DOHH2 (cell line): Measurements from ENCODE around the gene SENP2.
"Not testable (repeated sequence)": the region's sequence is repeated elsewhere in the genome, so short reads cannot be mapped to it uniquely, and the experiment has no call there.

Experiments
- H3F3A ChIP-seq: fragments of 200-600 bp; sonication (generic), shearing (Covaris generic); 2 replicates; pipeline ENCODE4 v1.6.0; 2016; ENCODE audit warnings: antibody characterized with exemption, mild to moderate bottlenecking; ENCODE audit not compliant: control insufficient read depth, insufficient read depth
- H3K27ac ChIP-seq: fragments of 200-600 bp; sonication (generic); 2 replicates; pipeline ENCODE4 v1.5.1; 2014; ENCODE audit warnings: low read depth, mild to moderate bottlenecking, low read length, moderate library complexity
- H3K27me3 ChIP-seq: fragments of 200-600 bp; sonication (generic); 2 replicates; pipeline ENCODE4 v1.6.1; 2014; ENCODE audit warnings: mild to moderate bottlenecking, low read length, mixed read lengths; ENCODE audit not compliant: control insufficient read depth
- H3K36me3 ChIP-seq: fragments of 200-600 bp; sonication (generic); 2 replicates; pipeline ENCODE4 v1.6.1; 2014; ENCODE audit warnings: mild to moderate bottlenecking, low read length, moderate library complexity, mixed read lengths; ENCODE audit not compliant: control insufficient read depth
- H3K4me1 ChIP-seq: fragments of 200-600 bp; sonication (generic); 2 replicates; pipeline ENCODE4 v1.6.1; 2014; ENCODE audit warnings: mild to moderate bottlenecking, low read length, mixed read lengths; ENCODE audit not compliant: control insufficient read depth
- H3K4me2 ChIP-seq: fragments of 200-600 bp; sonication (generic); 2 replicates; pipeline ENCODE4 v1.6.0; 2014; ENCODE audit warnings: mild to moderate bottlenecking, low read length, moderate library complexity
- H3K4me3 ChIP-seq: fragments of 200-600 bp; sonication (generic); 2 replicates; pipeline ENCODE4 v1.5.1; 2014; ENCODE audit warnings: mild to moderate bottlenecking, low read length, mixed read lengths
- H3K79me2 ChIP-seq: fragments of 200-600 bp; sonication (generic); 2 replicates; pipeline ENCODE4 v1.6.1; 2014; ENCODE audit warnings: mild to moderate bottlenecking, low read length, mixed read lengths; ENCODE audit not compliant: control insufficient read depth
- H3K9me2 ChIP-seq: fragments of 200-600 bp; sonication (generic); replicated peaks from 2 replicates; pipeline ENCODE4 v1.6.1; 2014; ENCODE audit warnings: mild to moderate bottlenecking, low read length, mixed read lengths; ENCODE audit not compliant: control insufficient read depth
- H3K9me3 ChIP-seq: fragments of 200-600 bp; sonication (generic); 2 replicates; pipeline ENCODE4 v1.6.1; 2014; ENCODE audit warnings: antibody characterized with exemption, low read length, mixed read lengths; ENCODE audit not compliant: control insufficient read depth, insufficient read depth
- H4K20me1 ChIP-seq: fragments of 200-600 bp; sonication (generic); 2 replicates; pipeline ENCODE4 v1.6.0; 2014; ENCODE audit warnings: low read depth, mild to moderate bottlenecking, antibody characterized with exemption, low read length, moderate library complexity; ENCODE audit not compliant: control insufficient read depth, insufficient read depth
- CTCF ChIP-seq: fragments of 200-600 bp; sonication (generic); IDR thresholded peaks from one replicate; pipeline ENCODE4 v1.5.1; 2014; ENCODE audit warnings: antibody characterized with exemption, mild to moderate bottlenecking, low read depth, low read length; ENCODE audit not compliant: poor library complexity, severe bottlenecking
- EZH2phosphoT487 ChIP-seq: fragments of 200-600 bp; sonication (generic); IDR thresholded peaks from 2 replicates; pipeline ENCODE4 v1.6.1; 2017; ENCODE audit warnings: borderline replicate concordance, mild to moderate bottlenecking, antibody characterized with exemption, low read length, moderate library complexity, mixed read lengths

The SENP2 gene

GRCh38 chr3:185552358-185552877 is 33.7 kb upstream of the SENP2 start, which contains the start of gene LIPH:
Gene LIPH, minus strand, starts transcription at chr3:185552588. Its CDS starts 117 bp downstream, at chr3:185552471.
- TF ChIP-seq CTCF (no peak), EZH2phosphoT487 (no peak)

DNA sequence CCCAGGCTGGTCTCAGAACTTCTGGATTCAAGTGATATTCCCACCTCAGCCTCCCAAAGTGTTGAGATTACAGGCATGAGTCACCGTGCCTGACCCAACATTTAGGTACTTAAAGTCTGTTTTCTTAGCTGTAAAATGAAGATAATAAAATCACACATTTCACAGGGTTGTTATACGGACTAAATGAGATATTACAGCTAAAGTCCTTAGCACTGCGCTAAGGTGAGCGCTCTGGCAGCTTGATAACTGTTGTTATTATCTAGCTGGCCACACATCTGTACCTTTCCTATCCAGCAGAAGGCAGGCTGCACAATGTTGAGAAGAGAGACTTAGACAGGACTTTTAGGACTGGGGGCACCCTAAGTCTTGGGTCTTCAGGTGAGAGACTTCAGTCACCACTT is 31.0 kb upstream of the SENP2 start:
- H3K79me2 ChIP-seq = no peaks in the 10 kb centered on the region
- no peak overlapping the region for H3K27ac ChIP-seq
- H4K20me1 ChIP-seq = no peaks in the 10 kb centered on the region
- no peak for TF ChIP-seq CTCF
- no peak for TF ChIP-seq EZH2phosphoT487
- no peaks in the 10 kb centered on the region for H3K9me3 ChIP-seq
- no peak overlapping the region for H3K4me3 ChIP-seq
- H3K36me3 ChIP-seq = no peaks in the 10 kb centered on the region
- H3K4me1 ChIP-seq = peaks cover 15% of the 10 kb centered on the region
- H3K9me2 ChIP-seq = no peaks in the 10 kb centered on the region
- peaks cover 5% of the 10 kb centered on the region; the same call in 1 of the 2 replicates for H3F3A ChIP-seq
- H3K27me3 ChIP-seq = no peaks in the 10 kb centered on the region
- no peak overlapping the region for H3K4me2 ChIP-seq

More at GRCh38 chr3:185552358-185552877, 33.7 kb upstream of the SENP2 start, which contains the start of gene LIPH:
- Histone ChIP-seq H3K9me3 (no peaks in the 10 kb centered on the region), H3K4me2 (peak within 1 kb of the TSS; percentile 34; the same call in 1 of the 2 replicates), H3K4me1 (peaks cover 6% of the 10 kb centered on the region), H3K27me3 (no peaks in the 10 kb centered on the region), H3K36me3 (no peaks in the 10 kb centered on the region), H3K9me2 (no peaks in the 10 kb centered on the region), H3F3A (peaks cover 5% of the 10 kb centered on the region; the same call in 1 of the 2 replicates), H3K79me2 (no peaks in the 10 kb centered on the region), H3K4me3 (no peak within 1 kb of the TSS), H4K20me1 (no peaks in the 10 kb centered on the region), H3K27ac (no peak within 1 kb of the TSS)

DNA sequence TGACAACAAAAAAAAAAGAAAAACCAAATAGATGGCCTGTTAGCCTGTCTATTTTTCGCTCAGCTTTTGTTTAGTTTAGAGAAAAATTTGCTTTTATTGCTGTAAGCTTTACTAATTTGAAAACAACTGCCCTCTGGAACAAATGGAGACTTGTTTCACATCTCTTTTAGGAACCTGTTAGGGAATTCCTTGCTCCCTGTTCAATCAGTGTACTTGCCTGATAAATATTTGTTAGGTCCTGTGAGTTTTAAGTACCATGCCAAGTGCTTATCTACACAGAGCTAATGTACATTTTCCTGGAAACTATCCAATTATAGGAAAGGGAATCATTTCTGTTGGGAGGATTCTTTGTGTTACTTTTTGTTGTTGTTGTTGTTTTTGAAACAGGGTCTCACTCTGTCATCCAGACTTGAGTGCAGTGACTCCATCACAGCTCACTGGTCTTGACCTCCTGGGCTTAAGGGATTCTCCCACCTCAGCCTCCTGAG is 30.2 kb upstream of the SENP2 start:
- Histone ChIP-seq H3K4me2 (no peak overlapping the region), H3K27me3 (no peaks in the 10 kb centered on the region), H3K9me2 (no peaks in the 10 kb centered on the region), H3F3A (peaks cover 5% of the 10 kb centered on the region; the same call in 1 of the 2 replicates), H3K36me3 (no peaks in the 10 kb centered on the region), H3K79me2 (no peaks in the 10 kb centered on the region), H3K4me1 (peaks cover 15% of the 10 kb centered on the region), H4K20me1 (no peaks in the 10 kb centered on the region), H3K4me3 (no peak overlapping the region), H3K27ac (no peak overlapping the region), H3K9me3 (no peaks in the 10 kb centered on the region)
- no peak for TF ChIP-seq EZH2phosphoT487
- no peak for TF ChIP-seq CTCF

DNA sequence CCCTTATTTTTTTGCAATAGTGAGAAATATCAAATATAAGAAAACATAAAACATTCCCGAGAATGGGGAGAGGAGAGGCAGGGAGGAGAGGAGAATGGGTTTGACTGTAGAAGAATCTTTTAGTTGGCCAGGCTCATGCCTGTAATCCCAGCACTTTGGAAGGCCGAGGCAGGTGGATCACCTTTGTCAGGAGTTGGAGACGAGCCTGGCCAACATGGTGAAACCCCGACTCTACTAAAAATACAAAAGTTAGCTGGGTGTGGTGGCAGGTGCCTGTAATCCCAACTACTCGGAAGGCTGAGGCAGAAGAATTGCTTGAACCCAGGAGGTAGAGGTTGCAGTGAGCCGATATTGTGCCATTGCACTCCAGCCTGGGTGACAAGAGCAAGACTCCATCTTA is 29.5 kb upstream of the SENP2 start:
- peaks cover 22% of the 10 kb centered on the region for H3K4me1 ChIP-seq
- H3K79me2 ChIP-seq, H4K20me1 ChIP-seq, H3K4me3 ChIP-seq, H3F3A ChIP-seq, H3K27ac ChIP-seq, H3K9me3 ChIP-seq, H3K36me3 ChIP-seq, H3K4me2 ChIP-seq, H3K27me3 ChIP-seq, H3K9me2 ChIP-seq: not testable (repeated sequence)
